SK-MEL-5 (cell line): ENCODE results near the gene CD3D. TPM values are rescaled to one million over a fixed set of nuclear protein-coding genes. Genes with fewer than 3 reads are reported as not detected.

Source experiments
- DNase-seq: peaks from one replicate; pipeline ENCODE4 v3.0.0-alpha.2; 2016; ENCODE audit warnings: low read depth, low spot score
- in situ Hi-C: cut with HindIII; loops from 2 replicates; pipeline ENCODE4 v1.10.0; 2016; ENCODE audit warnings: low sequenced_read_pairs, high pct_unique_total_duplicates, low pct_unique_long_range_greater_than_20kb
- polyA plus RNA-seq, 2 experiments: library from polyadenylated mRNA; depleted of rRNA; stranded (reverse); fragments of >200 nt; gene quantifications; 2 replicates each; pipeline ENCODE4 v1.2.3, GENCODE V29; 2015
- total RNA-seq: library from RNA; depleted of rRNA; stranded (reverse); fragments of >200 nt; shearing (Covaris generic); gene quantifications from 2 replicates; pipeline ENCODE4 v1.2.3, GENCODE V29; 2014; rRNA removed

CD3D gene
- total RNA-seq: not detected in 2 replicates
- polyA plus RNA-seq (2015; cell fraction: cytosol; rRNA removed): not detected in 2 replicates
- polyA plus RNA-seq (2015; cell fraction: nucleus; rRNA removed): not detected in 2 replicates

- no peak for DNase-seq
- in situ Hi-C loops: no loop called here
These were observed at the start of gene CD3D for GRCh38 chr11:118342503-118343161. Gene CD3D, minus strand, starts transcription at chr11:118342705. Its CDS starts 98 bp downstream, at chr11:118342607.

GRCh38 chr11:118383657-118384056 lies 41.2 kb upstream of the CD3D start:
- DNase-seq: no peak
- in situ Hi-C loops: no loop called here

DNA sequence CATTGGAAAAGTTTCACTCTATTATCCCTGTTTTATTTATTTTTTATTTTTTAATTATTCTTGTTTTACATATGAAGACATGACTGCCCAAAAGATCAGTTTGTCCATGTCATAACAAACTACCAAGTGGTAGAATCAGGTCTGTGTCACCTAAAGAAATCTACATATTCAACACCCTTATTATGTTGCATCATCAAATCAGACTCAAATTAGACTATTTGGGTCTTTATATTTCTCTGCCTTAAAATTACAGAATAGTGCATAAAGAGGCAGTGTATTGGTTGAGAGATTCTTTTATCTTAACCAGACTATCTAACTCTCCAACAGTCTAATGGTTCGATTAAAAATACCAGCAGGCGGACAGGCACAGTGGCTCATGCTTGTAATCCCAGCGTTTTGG lies 40.4 kb upstream of the CD3D start:
- no peak for DNase-seq
- in situ Hi-C loops: no loop called here

DNA sequence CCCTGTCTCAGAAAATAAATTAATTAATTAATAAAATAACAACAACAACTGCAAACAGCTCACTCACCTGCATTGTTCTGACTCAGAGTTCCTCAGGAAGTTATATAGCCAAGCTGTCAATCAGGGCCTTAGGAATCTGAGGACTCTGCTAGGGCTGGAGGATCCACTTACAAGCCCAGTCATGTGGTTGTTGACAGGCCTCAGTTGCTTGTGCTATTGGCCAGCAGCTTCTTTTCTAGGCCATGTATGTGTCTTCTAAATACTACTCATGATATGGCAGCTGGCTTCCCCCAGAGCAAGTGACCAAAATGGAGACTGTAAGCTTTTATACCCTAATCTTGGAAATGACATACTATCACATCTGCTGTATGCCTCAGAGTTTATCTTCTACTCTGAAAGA lies 38.1 kb upstream of the CD3D start:
- in situ Hi-C loops: no loop called here
- no peak for DNase-seq

- no peak for DNase-seq
- in situ Hi-C loops: no loop called here
These were observed 37.0 kb upstream of the CD3D start for GRCh38 chr11:118379497-118379896.

- in situ Hi-C loops: no loop called here
- no peak for DNase-seq
These were observed 33.5 kb upstream of the CD3D start for GRCh38 chr11:118375978-118376377.

GRCh38 chr11:118374729-118375128 lies 32.2 kb upstream of the CD3D start:
- in situ Hi-C loops: no loop called here
- DNase-seq: no peak

GRCh38 chr11:118373871-118374270 lies 31.4 kb upstream of the CD3D start:
- no peak for DNase-seq
- in situ Hi-C loops: no loop called here

- DNase-seq: no peak
- in situ Hi-C loops: no loop called here
These were observed 30.8 kb upstream of the CD3D start for GRCh38 chr11:118373263-118373662.

GRCh38 chr11:118370774-118371173 lies 28.3 kb upstream of the CD3D start:
- in situ Hi-C loops: no loop called here
- DNase-seq: no peak

DNA sequence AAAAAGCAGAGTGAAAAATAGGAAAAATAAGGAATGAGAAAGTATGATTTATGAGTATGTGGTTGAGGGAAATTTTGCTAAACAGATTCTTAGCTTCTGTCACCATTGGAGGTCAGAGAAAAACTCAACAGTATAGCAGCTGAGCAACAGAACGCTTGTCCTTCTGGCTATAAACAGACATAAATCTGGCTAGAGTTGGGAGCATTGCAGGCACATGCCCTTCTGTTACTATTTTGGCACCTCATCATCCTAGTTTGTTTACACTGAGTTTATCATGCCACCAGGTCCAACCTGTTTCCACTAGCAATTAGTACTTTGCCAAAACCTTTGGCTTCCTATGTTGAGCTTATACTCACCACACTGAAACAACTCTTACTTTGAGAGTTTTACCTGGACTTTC lies 23.8 kb upstream of the CD3D start:
- in situ Hi-C loops: no loop called here
- no peak for DNase-seq

DNA sequence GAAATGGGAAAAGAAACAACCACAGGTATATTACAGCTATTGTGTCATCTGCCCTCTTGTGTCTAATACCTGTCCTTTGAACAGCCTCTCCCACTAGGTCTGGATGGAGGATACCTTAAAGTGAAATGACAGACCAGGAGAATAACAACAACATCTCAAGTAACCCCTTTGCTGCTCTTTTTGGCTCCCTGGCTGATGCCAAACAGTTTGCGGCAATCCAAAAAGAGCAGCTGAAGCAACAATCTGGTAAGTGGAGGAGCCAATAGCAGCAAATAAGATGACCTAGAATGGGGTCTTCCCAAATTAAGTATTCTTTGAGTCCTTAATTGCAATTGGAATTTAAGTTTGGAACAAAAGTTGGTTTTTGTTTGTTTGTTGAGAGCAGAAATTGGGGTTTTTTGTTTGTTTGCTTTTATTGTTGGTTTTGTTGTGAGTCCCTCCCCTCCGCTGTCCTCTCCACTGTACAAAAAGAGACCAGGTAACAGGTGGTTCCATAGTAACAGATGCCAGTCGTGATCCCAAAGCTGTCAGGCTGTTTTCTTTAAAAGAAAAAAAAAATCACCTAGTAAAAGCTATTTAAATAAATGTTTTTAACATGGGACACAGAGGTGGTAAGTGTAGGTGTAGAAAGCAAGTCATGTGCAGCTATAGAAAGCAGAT lies 22.6 kb upstream of the CD3D start:
- in situ Hi-C loops: no loop called here
- DNase-seq: no peak

- in situ Hi-C loops: no loop called here
These were observed 16.9 kb upstream of the CD3D start, which contains the start of gene UBE4A for GRCh38 chr11:118359295-118359958. Gene UBE4A, plus strand, starts transcription at chr11:118359600. Its CDS starts 5,481 bp downstream, at chr11:118365081.

GRCh38 chr11:118358071-118358470 lies 15.6 kb upstream of the CD3D start:
- in situ Hi-C loops: no loop called here
- no peak for DNase-seq

More at GRCh38 chr11:118359295-118359958, 16.9 kb upstream of the CD3D start, which contains the start of gene UBE4A:
- DNase-seq: peak; percentile 89

DNA sequence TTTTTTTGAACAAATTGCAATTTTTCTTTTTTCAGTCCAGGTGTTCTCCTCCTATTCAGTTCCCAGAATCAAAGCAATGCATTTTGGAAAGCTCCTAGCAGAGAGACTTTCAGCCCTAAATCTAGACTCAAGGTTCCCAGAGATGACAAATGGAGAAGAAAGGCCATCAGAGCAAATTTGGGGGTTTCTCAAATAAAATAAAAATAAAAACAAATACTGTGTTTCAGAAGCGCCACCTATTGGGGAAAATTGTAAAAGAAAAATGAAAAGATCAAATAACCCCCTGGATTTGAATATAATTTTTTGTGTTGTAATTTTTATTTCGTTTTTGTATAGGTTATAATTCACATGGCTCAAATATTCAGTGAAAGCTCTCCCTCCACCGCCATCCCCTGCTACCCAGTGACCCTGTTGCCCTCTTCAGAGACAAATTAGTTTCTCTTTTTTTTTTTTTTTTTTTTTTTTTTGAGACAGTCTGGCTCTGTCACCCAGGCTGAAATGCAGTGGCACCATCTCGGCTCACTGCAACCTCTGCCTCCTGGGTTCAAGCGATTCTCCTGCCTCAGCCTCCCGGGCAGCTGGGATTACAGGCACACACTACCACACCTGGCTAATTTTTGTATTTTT lies 10.7 kb upstream of the CD3D start:
- peak; percentile 33 for DNase-seq
- in situ Hi-C loops: no loop called here

DNA sequence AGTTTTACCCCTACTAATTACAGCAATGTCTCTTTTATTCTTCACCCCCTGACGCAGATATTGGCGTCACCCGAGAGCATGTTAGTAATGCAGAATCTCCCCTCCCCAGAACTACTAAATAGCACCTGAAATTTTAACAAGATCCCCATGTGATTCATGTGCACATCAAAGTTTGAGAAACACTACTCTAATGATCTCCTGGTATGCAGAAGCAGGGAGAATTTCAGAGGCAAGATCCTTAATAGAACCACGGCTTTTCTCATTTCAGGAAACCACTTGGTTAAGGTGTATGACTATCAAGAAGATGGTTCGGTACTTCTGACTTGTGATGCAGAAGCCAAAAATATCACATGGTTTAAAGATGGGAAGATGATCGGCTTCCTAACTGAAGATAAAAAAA lies 7.0 kb upstream of the CD3D start:
- in situ Hi-C loops: no loop called here

GRCh38 chr11:118343981-118344515 lies 1.5 kb upstream of the CD3D start, which contains the start of gene CD3G:
Gene CD3G, plus strand, starts transcription at chr11:118344344. Its CDS starts 80 bp downstream, at chr11:118344424.
- in situ Hi-C loops: no loop called here
- no peak for DNase-seq

More for the DNA sequence above, 7.0 kb upstream of the CD3D start:
- DNase-seq: no peak

- no peak for DNase-seq
- in situ Hi-C loops: no loop called here
These were observed 743 bp upstream of the CD3D start for GRCh38 chr11:118343248-118343647.
